K562 (cell line): Measurements from ENCODE around the gene ZNF143. TPM values are rescaled to one million over a fixed set of nuclear protein-coding genes. Genes with fewer than 3 reads are reported as not detected.
A peak's percentile ranks its signal among the peaks of the same experiment; 100 is the strongest.

Experiments
- CBX2 ChIP-seq: fragments of 200-600 bp; sonication (generic); IDR thresholded peaks from one replicate; pipeline ENCODE4 v1.6.1; 2012; ENCODE audit warnings: mild to moderate bottlenecking, low read length, inconsistent platforms; ENCODE audit not compliant: insufficient read depth, poor library complexity, severe bottlenecking
- CGGBP1 ChIP-seq: fragments of 250-450 bp; sonication (Bioruptor Pico); IDR thresholded peaks from 2 replicates; pipeline ENCODE4 v1.9.0; 2021; ENCODE audit warnings: mild to moderate bottlenecking
- EHMT2 ChIP-seq: fragments of 450-650 bp; IDR thresholded peaks from 2 replicates; pipeline ENCODE4 v1.6.1; 2018; ENCODE audit warnings: antibody characterized with exemption
- FOXK2 ChIP-seq, 2 experiments: fragments of 450-650 bp; IDR thresholded peaks in 1 of 2; conservative IDR thresholded peaks in 1 of 2; 2 replicates each; pipeline ENCODE4 v1.6.1; 2016; ENCODE audit warnings: low read depth in 2 of 2, mild to moderate bottlenecking in 1 of 2
- HMBOX1 ChIP-seq: sonication (generic); IDR thresholded peaks from 2 replicates; pipeline ENCODE4 v1.6.1; 2016
- NR2C1 ChIP-seq, 2 experiments: fragments of 450-650 bp; IDR thresholded peaks; 2 replicates each; pipeline ENCODE4 v1.6.1; 2017; ENCODE audit warnings: mild to moderate bottlenecking in 2 of 2, antibody characterized with exemption in 1 of 2, inconsistent platforms in 1 of 2, missing compliant biosample characterization in 1 of 2, missing genetic modification characterization in 1 of 2
- PBX2 ChIP-seq, 2 experiments: IDR thresholded peaks in 1 of 2; conservative IDR thresholded peaks in 1 of 2; 2 replicates each; pipeline ENCODE4 v1.6.1; 2016; ENCODE audit warnings: low read depth in 2 of 2, mild to moderate bottlenecking in 1 of 2, missing compliant biosample characterization in 1 of 2, missing genetic modification characterization in 1 of 2, moderate library complexity in 1 of 2
- RAD21 ChIP-seq, 2 experiments: fragments of 250-450 bp in 1 of 2; fragments of 450-650 bp in 1 of 2; sonication (Bioruptor Pico) in 1 of 2; formaldehyde crosslinking in 1 of 2; IDR thresholded peaks in 1 of 2; conservative IDR thresholded peaks in 1 of 2; 2 replicates each; pipeline versions ENCODE4 v1.4.0 to v1.8.0; 2020 to 2022; ENCODE audit warnings: mild to moderate bottlenecking in 2 of 2, moderate library complexity in 1 of 2
- SREBF1 ChIP-seq: fragments of 150-350 bp; IDR thresholded peaks from 2 replicates; pipeline ENCODE4 v1.6.1; 2014; ENCODE audit warnings: antibody characterized with exemption, low read depth, low read length, borderline replicate concordance
- TAF9B ChIP-seq: fragments of 450-650 bp; IDR thresholded peaks from 2 replicates; pipeline ENCODE4 v1.6.1; 2018; ENCODE audit warnings: mild to moderate bottlenecking; ENCODE audit not compliant: partially characterized antibody
- TAL1 ChIP-seq: fragments of 450-650 bp; IDR thresholded peaks from 2 replicates; pipeline ENCODE4 v1.6.1; 2016; ENCODE audit warnings: mild to moderate bottlenecking
- TEAD4 ChIP-seq, 2 experiments: sonication (generic) in 1 of 2; formaldehyde crosslinking in 1 of 2; IDR thresholded peaks; 2 replicates each; pipeline versions ENCODE4 v1.6.1 to v1.8.0; 2012 to 2022; ENCODE audit warnings: borderline replicate concordance in 1 of 2, inconsistent platforms in 1 of 2, low read length in 1 of 2, mild to moderate bottlenecking in 1 of 2, missing genetic modification reagents in 1 of 2
- YY1 ChIP-seq, 3 experiments: IDR thresholded peaks; 2 replicates each; pipeline ENCODE4 v1.6.1; 2011; ENCODE audit warnings: low read length in 2 of 3, mild to moderate bottlenecking in 2 of 3, moderate library complexity in 2 of 3, borderline replicate concordance in 1 of 3, control low read depth in 1 of 3, low read depth in 1 of 3; ENCODE audit not compliant: insufficient read depth in 3 of 3, insufficient replicate concordance in 2 of 3, control insufficient read depth in 1 of 3, insufficient read length in 1 of 3; ENCODE audit errors: extremely low read depth in 1 of 3
- ZBTB11 ChIP-seq, 3 experiments: fragments of 200-800 bp in 1 of 3; fragments of 250-450 bp in 1 of 3; fragments of 450-650 bp in 1 of 3; sonication (Bioruptor Pico) in 1 of 3; sonication (Bioruptor generic) in 1 of 3; formaldehyde crosslinking in 1 of 3; IDR thresholded peaks; 2 replicates each; pipeline versions ENCODE4 v1.6.1 to v1.8.0; 2016 to 2022; ENCODE audit warnings: mild to moderate bottlenecking in 2 of 3, missing genetic modification characterization in 2 of 3, missing compliant biosample characterization in 1 of 3, moderate library complexity in 1 of 3
- ZBTB7A ChIP-seq: IDR thresholded peaks from 2 replicates; pipeline ENCODE4 v1.6.1; 2011; ENCODE audit warnings: low read depth, mild to moderate bottlenecking, low read length, moderate library complexity, borderline replicate concordance; ENCODE audit not compliant: control insufficient read depth
- ZKSCAN3 ChIP-seq: fragments of 250-450 bp; sonication (Bioruptor Pico); IDR thresholded peaks from 2 replicates; pipeline ENCODE4 v1.4.0; 2020
- polyA plus RNA-seq, 8 experiments: library from polyadenylated mRNA; depleted of rRNA in 4 of 8; stranded (reverse) in 5 of 8; unstranded in 3 of 8; fragments of >200 nt; fragmentation: Nextera tagmentation in 2 of 8; fragmentation: Illumina TruSeq in 1 of 8; extraction: Ambion mirVana in 2 of 8; extraction: Trizol in 1 of 8; gene quantifications; 2 replicates each; pipeline versions ENCODE4 v1.2.1 to v1.2.3, GENCODE V29; 2011 to 2014; ENCODE audit warnings: inconsistent platforms in 1 of 8, missing spikeins in 1 of 8
- total RNA-seq, 7 experiments: library from RNA; depleted of rRNA in 6 of 7; stranded (reverse); fragments of >200 nt in 6 of 7; fragmentation: Illumina TruSeq in 2 of 7; extraction: Trizol in 2 of 7; gene quantifications; 2 replicates each; pipeline versions ENCODE4 v1.2.1 to v1.2.3, GENCODE V29; 2011 to 2021; ENCODE audit warnings: low replicate concordance in 1 of 7

Gene ZNF143
- total and polyA plus RNA-seq, 9 of the 15 experiments (the other 6 are each of a cell fraction or from before 2014, with no cell fraction given), result 18.4 to 58.5 (median 27.1) TPM

- TF ChIP-seq ZBTB11 (CRISPR knock-in tag; IDR thresholded peaks at IDR 0.05) (no peak), ZBTB7A (peak; percentile 71; the same call in 1 of the 2 replicates), CBX2 (no peak), PBX2 (CRISPR knock-in tag; IDR thresholded peaks at IDR 0.05; ENCODE audit: low read depth) (no peak), PBX2 (tag; conservative IDR thresholded peaks at IDR 0.05; ENCODE audit: low read depth) (peak; percentile 34; the same call in 1 of the 2 replicates), ZKSCAN3 (CRISPR knock-in tag) (no peak), SREBF1 (no peak), FOXK2 (conservative IDR thresholded peaks at IDR 0.05 in 1 of 2, IDR thresholded peaks at IDR 0.05 in 1 of 2; ENCODE audit: low read depth in 2 of 2) (no peak), EHMT2 (peak; percentile 22; the same call in 1 of the 2 replicates), CGGBP1 (CRISPR knock-in tag) (no peak), NR2C1 (IDR thresholded peaks at IDR 0.05) (no peak), NR2C1 (tag; IDR thresholded peaks at IDR 0.05) (no peak), RAD21 (CRISPR knock-in tag; conservative IDR thresholded peaks at IDR 0.05 in 1 of 2, IDR thresholded peaks at IDR 0.05 in 1 of 2) (peak; percentile 82 to 92), YY1 (IDR thresholded peaks at IDR 0.05; ENCODE audit: borderline replicate concordance in 1 of 3, control insufficient read depth in 1 of 3, extremely low read depth in 1 of 3, insufficient read depth in 3 of 3, insufficient read length in 1 of 3, insufficient replicate concordance in 2 of 3, low read depth in 1 of 3, low read length in 2 of 3) (peak in 2 of 3 experiments; percentile 20 to 47), TAL1 (no peak), HMBOX1 (peak; percentile 74; the same call in 1 of the 2 replicates), TAF9B (no peak), TEAD4 (IDR thresholded peaks at IDR 0.05; ENCODE audit: low read length) (0 out of 2 replicates have a peak, but pooled peaks have one; percentile 21), TEAD4 (CRISPR knock-in tag; IDR thresholded peaks at IDR 0.05; ENCODE audit: borderline replicate concordance) (no peak)
Measured at GRCh38 chr11:9535189-9535781, 74.5 kb downstream of the ZNF143 start (continued).
